NCI-H748 (cell line): ENCODE data around the gene DDX49.
A peak's percentile ranks its signal among the peaks of the same experiment; 100 is the strongest.
"Not testable (repeated sequence)": the region's sequence is repeated elsewhere in the genome, so short reads cannot be mapped to it uniquely, and the experiment has no call there.

Source experiments
- DNase-seq: peaks from one replicate; lab custom pipeline; 2025; ENCODE audit not compliant: unreplicated experiment; lab: John Stamatoyannopoulos, UW

DDX49 gene

DNA sequence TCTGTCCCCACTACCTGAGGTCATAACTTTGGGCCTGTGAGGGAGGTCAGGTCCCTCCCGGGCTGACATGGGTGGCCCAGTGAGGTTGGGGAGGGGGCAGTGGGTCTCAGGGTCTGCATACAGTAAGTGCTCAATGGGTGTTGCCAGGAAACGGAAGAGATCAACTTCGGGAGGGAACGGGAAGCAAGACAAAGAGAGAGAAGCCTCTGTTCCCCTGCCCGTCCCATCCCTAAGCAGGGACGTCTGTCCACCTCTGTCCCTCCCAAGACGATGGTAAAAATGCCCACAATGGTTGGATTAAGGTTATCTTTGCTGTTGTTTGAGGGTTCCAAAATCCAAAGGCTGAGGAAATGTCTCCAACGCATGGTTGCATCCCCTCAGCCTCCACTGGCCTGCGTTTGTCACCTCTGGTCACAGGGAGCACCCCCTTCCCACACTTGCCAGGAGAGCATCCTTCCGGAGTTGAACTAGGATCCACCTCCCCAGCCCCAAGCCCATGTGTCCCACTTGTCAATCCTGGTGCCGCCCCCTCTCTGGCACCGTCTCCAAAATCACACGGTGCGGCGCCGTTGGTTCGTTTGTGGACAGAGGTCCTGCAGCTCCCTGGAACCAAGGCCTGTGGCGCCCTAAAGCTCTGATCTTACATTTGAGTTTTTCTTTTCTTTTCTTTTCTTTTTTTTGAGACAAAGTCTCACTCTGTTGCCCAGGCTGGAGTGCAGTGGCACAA lies 22.3 kb downstream of the DDX49 start:
- no peak for DNase-seq

- DNase-seq, result no peak
These were observed 23.2 kb downstream of the DDX49 start for GRCh38 chr19:18942692-18943091.

DNA sequence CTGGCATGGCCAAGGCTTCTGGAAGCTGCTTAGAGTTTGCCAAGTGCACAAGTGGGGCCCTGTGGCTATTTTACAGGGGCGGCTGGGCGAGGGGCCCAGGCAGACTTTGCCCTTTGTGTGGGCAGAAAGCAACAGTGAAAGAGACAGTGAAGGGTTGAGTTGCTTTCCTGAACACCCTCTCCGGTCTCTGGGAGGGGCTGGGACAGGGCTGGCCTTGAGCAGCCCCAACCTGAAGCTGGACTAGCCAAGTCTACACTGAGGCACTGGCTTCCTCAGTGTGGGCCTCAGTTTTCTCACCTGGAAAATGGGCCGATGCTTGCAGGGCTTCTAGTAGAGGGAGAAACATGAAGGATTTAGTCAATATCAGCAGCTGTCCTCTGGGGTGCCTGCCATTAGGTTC lies 23.9 kb downstream of the DDX49 start:
- no peak for DNase-seq

GRCh38 chr19:18945297-18945696 lies 25.8 kb downstream of the DDX49 start:
- DNase-seq, result no peak

DNA sequence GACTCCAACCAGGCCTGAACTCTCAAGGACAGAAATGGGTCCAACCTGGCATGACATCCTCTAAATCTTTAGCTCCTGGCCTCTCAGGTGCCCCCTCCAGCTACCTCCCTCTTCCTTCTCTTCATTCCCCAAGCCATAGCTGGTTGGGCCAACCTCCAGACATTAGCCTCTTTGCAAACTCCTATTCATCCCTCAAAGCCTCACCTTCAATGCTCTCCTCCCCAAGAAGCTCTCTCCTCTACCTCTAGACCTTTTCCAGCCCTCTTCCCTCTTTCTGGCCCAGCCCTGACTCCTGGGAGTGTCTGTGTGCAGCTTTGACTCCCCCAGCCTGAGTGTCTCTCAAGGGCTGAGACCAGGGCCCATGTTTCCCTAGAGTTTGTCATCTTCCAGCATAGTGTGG lies 26.8 kb downstream of the DDX49 start:
- DNase-seq, result no peak

- DNase-seq, result no peak
These were observed 27.4 kb downstream of the DDX49 start for GRCh38 chr19:18946918-18947317.

- DNase-seq, result no peak
These were observed 28.8 kb downstream of the DDX49 start for GRCh38 chr19:18948075-18948975.

DNA sequence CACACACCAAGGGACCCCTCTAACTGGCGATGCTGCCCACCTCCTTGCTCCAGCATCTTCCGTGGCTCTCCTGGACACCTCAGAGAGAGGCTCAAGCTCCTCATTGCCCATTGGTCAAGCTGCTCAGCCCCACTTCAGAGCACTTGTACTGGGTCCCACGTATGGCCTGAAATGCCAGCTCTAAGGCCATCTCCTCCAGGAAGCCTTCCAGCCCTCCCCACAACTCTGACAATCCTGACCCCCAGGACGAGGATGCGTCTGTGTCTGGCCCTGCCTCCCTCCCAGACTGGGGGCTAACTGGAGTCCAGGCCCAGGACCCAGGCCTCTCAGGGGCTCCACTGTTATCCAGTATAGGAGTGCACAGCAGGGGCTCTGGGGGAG lies 29.5 kb downstream of the DDX49 start:
- no peak for DNase-seq

DNA sequence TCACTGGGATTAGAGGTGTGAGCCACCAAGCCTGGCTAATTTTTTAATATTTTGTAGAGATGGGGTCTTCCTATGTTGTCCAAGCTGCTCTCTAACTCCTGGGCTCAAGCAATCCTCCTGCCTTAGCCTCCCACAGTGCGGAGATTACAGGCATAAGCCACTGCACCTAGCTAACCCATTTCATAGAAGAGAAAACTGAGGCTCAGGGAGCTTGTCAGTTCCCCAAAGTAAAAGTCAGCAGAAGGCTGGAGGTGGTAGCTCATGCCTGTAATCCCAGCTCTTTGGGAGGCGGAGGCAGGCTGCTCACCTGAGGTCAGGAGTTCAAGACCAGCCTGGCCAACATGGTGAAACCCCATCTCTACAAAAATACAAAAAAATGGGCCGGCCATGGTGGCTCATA lies 30.3 kb downstream of the DDX49 start:
- no peak for DNase-seq

GRCh38 chr19:18951721-18952281 lies 32.3 kb downstream of the DDX49 start:
- no peak for DNase-seq

DNA sequence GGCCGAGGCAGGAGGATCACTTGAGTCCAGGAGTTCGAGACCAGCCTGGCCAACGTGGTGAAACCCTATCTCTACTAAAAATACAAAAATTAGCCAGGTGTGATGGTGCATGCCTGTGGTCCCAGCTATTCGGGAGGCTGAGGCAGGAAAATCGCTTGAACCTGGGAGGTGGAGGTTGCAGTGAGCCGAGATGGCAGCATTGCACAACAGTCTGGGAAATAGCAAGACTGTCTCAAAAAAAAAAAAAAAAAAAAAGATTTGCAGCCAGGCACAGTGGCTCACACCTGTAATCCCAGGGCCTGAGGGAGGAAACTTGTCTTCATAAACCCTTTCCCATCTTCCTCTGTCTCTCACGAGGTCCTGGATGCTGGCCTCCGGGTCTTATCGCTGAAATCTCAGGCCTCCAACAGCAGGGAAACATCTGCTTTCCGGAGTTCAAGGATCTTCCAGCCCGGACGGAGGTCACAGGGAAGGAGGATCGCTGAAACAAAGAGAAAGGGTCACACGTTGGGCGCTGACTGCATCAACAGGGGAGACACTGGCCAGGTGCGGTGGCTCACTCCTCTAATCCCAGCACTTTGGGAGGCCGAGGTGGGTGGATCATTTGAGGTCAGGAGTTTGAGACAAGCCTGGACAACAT lies 33.0 kb downstream of the DDX49 start:
- DNase-seq, result not testable (repeated sequence)

GRCh38 chr19:18954094-18954493 lies 34.6 kb downstream of the DDX49 start:
- no peak for DNase-seq

GRCh38 chr19:18955042-18955441 lies 35.5 kb downstream of the DDX49 start:
- DNase-seq, result no peak

DNA sequence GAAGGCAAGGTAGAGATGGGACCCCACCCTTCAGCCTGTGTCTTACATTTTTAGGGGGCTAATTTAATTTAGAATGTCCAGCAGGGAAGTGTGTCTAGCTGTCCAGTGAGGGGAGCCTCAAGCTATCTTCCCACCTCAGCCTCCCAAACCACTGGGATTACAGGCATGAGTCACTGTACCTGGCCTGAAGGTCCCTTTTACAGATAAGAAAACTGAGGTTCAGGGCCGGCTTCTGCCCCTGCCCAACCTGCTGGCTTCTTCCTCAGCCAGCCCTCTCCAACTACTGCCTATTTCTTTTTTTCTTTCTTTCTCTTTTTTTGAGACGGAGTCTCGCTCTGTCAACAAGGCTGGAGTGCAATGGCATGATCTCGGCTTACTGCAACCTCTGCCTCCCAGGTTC lies 40.9 kb downstream of the DDX49 start:
- no peak for DNase-seq

GRCh38 chr19:18961767-18962620 lies 42.5 kb downstream of the DDX49 start:
- peak; percentile 71 for DNase-seq

GRCh38 chr19:18964121-18964520 lies 44.6 kb downstream of the DDX49 start:
- DNase-seq, result no peak

- no peak for DNase-seq
These were observed 46.8 kb downstream of the DDX49 start for GRCh38 chr19:18966307-18966706.

DNA sequence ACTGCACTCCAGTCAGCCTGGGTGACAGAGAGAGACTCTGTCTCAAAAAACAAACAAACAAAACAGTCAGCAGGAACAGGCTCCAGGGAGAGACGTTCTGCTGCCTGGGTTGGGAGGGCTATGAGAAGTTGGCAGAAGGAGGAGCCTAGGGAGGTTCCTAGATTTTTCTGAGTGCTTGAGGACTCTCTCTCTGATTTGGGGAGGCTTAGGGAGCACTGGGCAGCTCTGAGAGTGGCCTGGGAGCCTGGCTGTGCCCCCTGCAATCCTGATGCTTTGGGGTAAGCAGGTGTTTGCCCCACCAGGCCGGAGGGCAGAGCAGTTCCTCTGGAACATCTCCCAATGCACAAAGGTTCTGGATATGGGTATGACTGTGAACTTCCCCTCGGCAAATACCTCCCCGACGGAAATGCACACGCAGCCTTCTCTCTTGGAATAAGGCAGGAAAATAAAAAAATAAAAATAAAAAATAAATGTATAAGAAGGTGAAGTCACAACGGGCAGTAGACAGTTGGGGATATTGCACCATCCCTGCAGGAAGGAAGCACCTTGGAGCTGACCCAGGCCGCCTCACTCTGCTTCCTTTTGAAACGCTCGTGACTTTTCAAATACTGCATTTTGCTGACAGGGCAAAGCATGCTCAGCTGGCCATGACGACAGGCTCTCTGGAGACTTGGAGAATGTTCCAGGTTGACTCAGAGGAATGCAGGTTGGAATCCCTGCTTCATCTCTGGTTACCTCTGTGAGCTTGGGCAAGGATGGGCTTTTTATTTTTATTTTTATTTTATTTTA lies 48.0 kb downstream of the DDX49 start:
- no peak for DNase-seq

- no peak for DNase-seq
These were observed 50.6 kb downstream of the DDX49 start for GRCh38 chr19:18969931-18970659.
